Ovary (tissue), 3 donors: ENCODE measurements around the gene PDE5A.

Experiments used
- CTCF ChIP-seq, 3 donors: fragments of 450-650 bp in 2 of 3; fragments of 200-600 bp in 1 of 3; IDR thresholded peaks; one replicate each; pipeline versions ENCODE4 v1.5.1 to v1.8.0; 2016 to 2022; ENCODE audit warnings: antibody characterized with exemption in 3 of 3, mild to moderate bottlenecking in 1 of 3
- EP300 ChIP-seq: sonication (generic); formaldehyde crosslinking; IDR thresholded peaks from one replicate; pipeline ENCODE4 v1.6.1; 2017; ENCODE audit warnings: antibody characterized with exemption
- POLR2A ChIP-seq: fragments of 450-650 bp; IDR thresholded peaks from one replicate; pipeline ENCODE4 v1.6.1; 2017; ENCODE audit warnings: antibody characterized with exemption, mild to moderate bottlenecking, moderate library complexity
- donor health status: DM: no; HTN: no; CAD: no.

DNA sequence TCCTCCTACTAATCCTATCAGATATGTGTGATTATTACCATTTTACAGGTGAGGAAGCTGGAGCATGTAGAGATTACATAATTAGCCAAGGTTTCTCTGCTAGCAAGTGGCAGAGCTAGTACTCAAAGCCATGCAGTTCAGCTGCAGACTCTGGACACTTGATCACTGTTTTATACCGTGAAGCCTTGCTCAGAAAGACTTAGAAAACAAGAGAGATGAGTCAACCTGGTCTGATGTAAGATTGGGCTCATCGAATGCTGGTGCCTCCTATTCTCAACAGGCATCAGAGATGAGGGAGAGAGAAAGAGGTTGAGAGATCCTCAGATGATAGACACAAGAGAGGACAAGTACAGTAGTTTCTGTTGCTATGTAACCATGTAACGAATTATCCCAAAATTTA lies 19.0 kb upstream of the PDE5A start:
- TF ChIP-seq CTCF (IDR thresholded peaks at IDR 0.05): no peak
- TF ChIP-seq POLR2A: no peak
- TF ChIP-seq EP300: no peak
